Liver (tissue), 9 donors: ENCODE results near the gene CLCN2. TPM values are rescaled to one million over a fixed set of nuclear protein-coding genes. Genes with fewer than 3 reads are reported as not detected.
A peak's percentile ranks its signal among the peaks of the same experiment; 100 is the strongest.

Source experiments
- DNase-seq: peaks from one replicate; pipeline ENCODE4 v3.0.0-alpha.2; 2017; ENCODE audit warnings: low spot score
- H3K27ac ChIP-seq, 2 donors: one replicate each; pipeline ENCODE4 v1.7.0; 2013; ENCODE audit warnings: inconsistent platforms in 2 of 2, low read length in 2 of 2, control low read depth in 1 of 2, low read depth in 1 of 2, mild to moderate bottlenecking in 1 of 2
- H3K27me3 ChIP-seq, 4 donors: one replicate each; pipeline versions ENCODE4 v1.6.1 to v1.7.0; 2013; ENCODE audit warnings: low read length in 3 of 4, inconsistent platforms in 1 of 4, mild to moderate bottlenecking in 1 of 4, moderate library complexity in 1 of 4; ENCODE audit not compliant: control insufficient read depth in 4 of 4, insufficient read depth in 4 of 4
- H3K36me3 ChIP-seq, 4 donors: one replicate each; pipeline versions ENCODE4 v1.6.1 to v1.7.0; 2013; ENCODE audit warnings: low read length in 3 of 4, mild to moderate bottlenecking in 3 of 4, low read depth in 1 of 4, moderate library complexity in 1 of 4; ENCODE audit not compliant: control insufficient read depth in 4 of 4, insufficient read depth in 3 of 4
- H3K4me1 ChIP-seq, 4 donors: one replicate each; pipeline versions ENCODE4 v1.6.1 to v1.7.0; 2013; ENCODE audit warnings: low read length in 3 of 4, mild to moderate bottlenecking in 3 of 4, moderate library complexity in 1 of 4; ENCODE audit not compliant: control insufficient read depth in 4 of 4, insufficient read depth in 4 of 4
- H3K4me3 ChIP-seq, 3 donors: one replicate each; pipeline versions ENCODE4 v1.6.1 to v1.7.0; 2013; ENCODE audit warnings: low read length in 3 of 3, control low read depth in 1 of 3, low read depth in 1 of 3, mild to moderate bottlenecking in 1 of 3
- H3K9ac ChIP-seq, 2 donors: one replicate each; pipeline ENCODE4 v1.7.0; 2013; ENCODE audit warnings: low read length in 2 of 2, mild to moderate bottlenecking in 2 of 2, moderate library complexity in 2 of 2, control low read depth in 1 of 2, low read depth in 1 of 2
- H3K9me3 ChIP-seq, 4 donors: one replicate each; pipeline versions ENCODE4 v1.6.1 to v1.7.0; 2013; ENCODE audit warnings: low read length in 3 of 4; ENCODE audit not compliant: control insufficient read depth in 4 of 4
- ATF3 ChIP-seq: IDR thresholded peaks from 2 replicates; pipeline ENCODE4 v1.6.1; 2016; ENCODE audit warnings: antibody characterized with exemption
- CTCF ChIP-seq: fragments of 150-350 bp; IDR thresholded peaks from 2 replicates; pipeline ENCODE4 v1.5.1; 2017; ENCODE audit warnings: improper control_type of control experiment, low read depth, low read length; ENCODE audit not compliant: missing input control
- EGR1 ChIP-seq, 2 donors: IDR thresholded peaks; 2 replicates each; pipeline ENCODE4 v1.6.1; 2016 to 2018; ENCODE audit warnings: antibody characterized with exemption in 2 of 2, low read depth in 2 of 2
- FOXA1 ChIP-seq: IDR thresholded peaks from 2 replicates; pipeline ENCODE4 v1.6.1; 2016; ENCODE audit warnings: antibody characterized with exemption
- FOXA2 ChIP-seq: IDR thresholded peaks from 2 replicates; pipeline ENCODE4 v1.6.1; 2016; ENCODE audit warnings: antibody characterized with exemption
- GABPA ChIP-seq, 2 donors: IDR thresholded peaks in 1 of 2; conservative IDR thresholded peaks in 1 of 2; 2 replicates each; pipeline ENCODE4 v1.6.1; 2016; ENCODE audit warnings: antibody characterized with exemption in 2 of 2, mild to moderate bottlenecking in 1 of 2, moderate library complexity in 1 of 2
- HNF4A ChIP-seq, 2 donors: conservative IDR thresholded peaks; 2 replicates each; pipeline ENCODE4 v1.6.1; 2016; ENCODE audit warnings: antibody characterized with exemption in 2 of 2, mild to moderate bottlenecking in 2 of 2
- HNF4G ChIP-seq: IDR thresholded peaks from 2 replicates; pipeline ENCODE4 v1.6.1; 2016; ENCODE audit warnings: antibody characterized with exemption
- JUND ChIP-seq, 2 donors: IDR thresholded peaks; 2 replicates each; pipeline ENCODE4 v1.6.1; 2016; ENCODE audit warnings: antibody characterized with exemption in 2 of 2
- MAX ChIP-seq: IDR thresholded peaks from 2 replicates; pipeline ENCODE4 v1.6.1; 2016; ENCODE audit warnings: antibody characterized with exemption
- NR2F2 ChIP-seq: IDR thresholded peaks from 2 replicates; pipeline ENCODE4 v1.6.1; 2016; ENCODE audit warnings: antibody characterized with exemption
- RAD21 ChIP-seq, 2 donors: IDR thresholded peaks; 2 replicates each; pipeline ENCODE4 v1.6.1; 2016; ENCODE audit warnings: antibody characterized with exemption in 2 of 2, mild to moderate bottlenecking in 2 of 2
- REST ChIP-seq: IDR thresholded peaks from 2 replicates; pipeline ENCODE4 v1.6.1; 2016; ENCODE audit warnings: antibody characterized with exemption, mild to moderate bottlenecking
- RXRA ChIP-seq, 2 donors: IDR thresholded peaks; 2 replicates each; pipeline ENCODE4 v1.6.1; 2017 to 2018; ENCODE audit warnings: antibody characterized with exemption in 2 of 2, mild to moderate bottlenecking in 1 of 2
- SP1 ChIP-seq: IDR thresholded peaks from 2 replicates; pipeline ENCODE4 v1.6.1; 2018; ENCODE audit warnings: antibody characterized with exemption, mild to moderate bottlenecking
- TAF1 ChIP-seq: conservative IDR thresholded peaks from 2 replicates; pipeline ENCODE4 v1.6.1; 2016; ENCODE audit warnings: antibody characterized with exemption, mild to moderate bottlenecking
- YY1 ChIP-seq: IDR thresholded peaks from 2 replicates; pipeline ENCODE4 v1.6.1; 2016; ENCODE audit warnings: antibody characterized with exemption, mild to moderate bottlenecking
- ZBTB33 ChIP-seq: IDR thresholded peaks from 2 replicates; pipeline ENCODE4 v1.6.1; 2016; ENCODE audit warnings: antibody characterized with exemption
- WGBS: extraction: QIAGEN DNeasy Blood & Tissue Kit; methylation state at CpG from one replicate; pipeline ENCODE4 v1.1.7; 2013; 5-methylcytosine and 5-hydroxymethylcytosine counted together
- polyA plus RNA-seq, 2 donors: library from polyadenylated mRNA; stranded (reverse) in 1 of 2; unstranded in 1 of 2; fragments of 200-250 nt in 1 of 2; fragments of >200 nt in 1 of 2; fragmentation: Nextera tagmentation in 1 of 2; extraction: Ambion mirVana in 1 of 2; gene quantifications; one replicate each; pipeline versions ENCODE4 v1.2.1 to v1.2.3, GENCODE V29; 2013 to 2015
- total RNA-seq, 2 donors: library from RNA; depleted of rRNA; stranded (reverse); fragments of >200 nt; gene quantifications; one replicate each; pipeline ENCODE4 v1.2.3, GENCODE V29; 2014
- donor health status: healthy.
- donor health status: healthy.
- donor health status: healthy.
- donor health status: healthy.
- donor health status: healthy.

The CLCN2 gene
- total and polyA plus RNA-seq, 4 donors = 1.1 to 3.9 (median 2.6) TPM

GRCh38 chr3:184314363-184314699 lies 47.1 kb downstream of the CLCN2 start, which contains the start of gene EIF4G1:
Gene EIF4G1 (plus strand): TSS chr3:184314606. CDS start chr3:184315797, 1,191 bp downstream.
- Histone ChIP-seq H3K36me3 (peaks cover 3 to 18% (median 7%) of the 10 kb centered on the region in 4 donors), H3K9ac (peak within 1 kb of the TSS; percentile 84 to 92), H3K4me1 (peaks cover 7 to 42% (median 38%) of the 10 kb centered on the region in 4 donors), H3K9me3 (no peaks in the 10 kb centered on the region), H3K27me3 (no peaks in the 10 kb centered on the region), H3K27ac (peak within 1 kb of the TSS; percentile 88 to 92), H3K4me3 (peak within 1 kb of the TSS; percentile 88 to 98 (median 96))
- peak; percentile 95 for DNase-seq
- TF ChIP-seq JUND (IDR thresholded peaks at IDR 0.05) (no peak), FOXA1 (no peak), FOXA2 (no peak), TAF1 (no peak), HNF4A (conservative IDR thresholded peaks at IDR 0.05) (peak; percentile 22 to 49), YY1 (peak; percentile 75), NR2F2 (no peak), RXRA (IDR thresholded peaks at IDR 0.05) (peak; percentile 49 to 65), RAD21 (IDR thresholded peaks at IDR 0.05) (no peak), CTCF (no peak), SP1 (peak; percentile 39), GABPA (IDR thresholded peaks at IDR 0.05 in 1 of 2, conservative IDR thresholded peaks at IDR 0.05 in 1 of 2) (peak in 1 of 2 donors; percentile 49), ATF3 (no peak), HNF4G (no peak), EGR1 (IDR thresholded peaks at IDR 0.05; ENCODE audit: low read depth in 2 of 2) (peak; percentile 45 to 63), REST (no peak), ZBTB33 (no peak), MAX (peak; percentile 44)
- under 1% methylated on average over 40 of the region's 40 CpGs for WGBS
